Stimulated activated naive CD8-positive, alpha-beta T cell treated with anti-CD3 and anti-CD28 coated beads, Interleukin-15, amount 100 ng/mL, for 72 hours (primary cell): ENCODE measurements around the gene RNASE12.

Source experiments
- ATAC-seq: fragments of 150-1000 bp; cut with Tn5 transposase; 2 replicates; pipeline ENCODE4 v1.10.0; 2021; ENCODE audit warnings: mild to moderate bottlenecking, moderate library complexity
- DNase-seq, 2 donors: peaks; one replicate each; pipeline ENCODE4 v3.0.0; 2021 to 2022
- H3K27ac Mint-ChIP-seq, 2 donors: one replicate each; pipeline ENCODE4 v1.8.0; 2022; ENCODE audit warnings: mild to moderate bottlenecking in 2 of 2, mixed read lengths in 2 of 2, moderate library complexity in 2 of 2
- H3K27me3 Mint-ChIP-seq: one replicate; pipeline ENCODE4 v1.8.0; 2022; ENCODE audit warnings: mixed read lengths
- H3K4me1 Mint-ChIP-seq: one replicate; pipeline ENCODE4 v1.8.0; 2022; ENCODE audit warnings: mild to moderate bottlenecking, mixed read lengths
- H3K4me3 Mint-ChIP-seq, 2 donors: one replicate each; pipeline ENCODE4 v1.8.0; 2022; ENCODE audit warnings: mild to moderate bottlenecking in 2 of 2, mixed read lengths in 2 of 2, moderate library complexity in 1 of 2
- H3K9me3 Mint-ChIP-seq, 2 donors: one replicate each; pipeline ENCODE4 v1.8.0; 2022; ENCODE audit warnings: mixed read lengths in 2 of 2

The RNASE12 gene

DNA sequence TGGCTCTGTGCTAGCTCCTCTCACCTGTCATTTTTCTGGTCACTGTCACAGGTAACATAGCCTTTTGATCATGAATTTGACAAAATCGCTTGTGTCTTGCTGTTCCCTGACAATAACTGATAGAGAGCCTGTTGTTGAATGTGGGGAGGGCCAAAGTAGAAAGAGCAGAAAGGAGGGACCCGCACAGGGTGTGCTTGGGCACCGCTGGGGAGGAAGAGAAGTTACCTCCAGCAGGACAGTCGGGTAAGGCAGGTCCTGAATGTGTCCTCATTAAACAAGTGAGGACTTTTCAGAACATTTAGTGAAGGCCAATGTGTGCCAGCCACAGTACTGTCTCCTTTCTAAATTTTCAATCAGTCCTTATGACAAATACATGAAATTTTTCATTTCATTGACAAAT is at the start of gene RNASE12:
Gene RNASE12 (minus strand): TSS at position 142 of the 400 bp plus-strand sequence. CDS start 653 bp downstream, outside the sequence.
- no peak within 1 kb of the TSS for H3K27ac Mint-ChIP-seq
- H3K4me1 Mint-ChIP-seq, result no peaks in the 10 kb centered on the region
- H3K9me3 Mint-ChIP-seq, result no peaks in the 10 kb centered on the region
- DNase-seq (no peak), ATAC-seq (no peak)
- H3K27me3 Mint-ChIP-seq, result no peaks in the 10 kb centered on the region
- no peak within 1 kb of the TSS for H3K4me3 Mint-ChIP-seq

GRCh38 chr14:20632831-20633691 is 41.9 kb upstream of the RNASE12 start:
- Mint-ChIP-seq H3K9me3 (no peaks in the 10 kb centered on the region), H3K27me3 (peaks cover 42% of the 10 kb centered on the region), H3K27ac (peak overlapping the region; percentile 83 to 100), H3K4me3 (peak overlapping the region; percentile 86), H3K4me1 (peaks cover 44% of the 10 kb centered on the region)
- ATAC-seq, result peak; percentile 89
- peak; percentile 66 to 82 for DNase-seq

GRCh38 chr14:20632448-20632830 is 41.3 kb upstream of the RNASE12 start:
- ATAC-seq (peak; percentile 39), DNase-seq (peak in 1 of 2 donors; percentile 53)
- H3K27ac Mint-ChIP-seq, result peak overlapping the region; percentile 83 to 100
- H3K27me3 Mint-ChIP-seq, result peaks cover 48% of the 10 kb centered on the region
- H3K4me1 Mint-ChIP-seq, result peaks cover 50% of the 10 kb centered on the region
- H3K9me3 Mint-ChIP-seq, result no peaks in the 10 kb centered on the region
- peak overlapping the region; percentile 86 for H3K4me3 Mint-ChIP-seq

DNA sequence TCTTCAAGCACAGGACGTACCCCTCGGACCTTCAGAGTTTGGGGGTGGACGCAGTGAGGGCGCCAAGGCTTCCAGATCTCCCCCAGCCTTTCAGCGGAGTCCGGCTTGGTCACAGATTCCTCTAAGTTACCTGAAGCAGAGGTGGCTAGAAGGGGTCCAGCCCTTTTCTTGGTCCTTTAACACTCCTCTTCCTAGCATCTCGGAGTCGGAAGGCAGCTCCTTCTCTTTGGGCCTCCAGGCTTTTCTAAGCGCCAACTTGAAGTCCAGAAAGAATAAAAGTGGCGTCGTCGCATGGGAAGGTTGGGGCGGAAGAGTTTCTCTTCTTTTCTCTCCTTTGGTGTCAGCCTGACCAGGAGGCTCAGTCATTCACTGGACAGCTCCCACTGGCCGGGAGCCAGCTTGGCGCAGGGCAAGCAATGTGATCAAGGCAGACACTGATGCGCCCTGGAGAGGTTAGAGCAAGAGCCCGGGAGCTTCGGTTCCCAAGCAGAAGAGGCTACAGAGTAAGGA is 40.8 kb upstream of the RNASE12 start:
- Mint-ChIP-seq H3K4me1 (peaks cover 55% of the 10 kb centered on the region), H3K4me3 (peak overlapping the region; percentile 86), H3K9me3 (no peaks in the 10 kb centered on the region), H3K27me3 (peaks cover 53% of the 10 kb centered on the region), H3K27ac (peak overlapping the region in 1 of 2 donors; percentile 90)
- ATAC-seq, result no peak
- DNase-seq, result no peak

- H3K9me3 Mint-ChIP-seq, result no peaks in the 10 kb centered on the region
- ATAC-seq, result peak; percentile 31
- H3K27ac Mint-ChIP-seq, result peak overlapping the region; percentile 35 to 95
Observed at GRCh38 chr14:20631023-20631879, 40.1 kb upstream of the RNASE12 start.

DNA sequence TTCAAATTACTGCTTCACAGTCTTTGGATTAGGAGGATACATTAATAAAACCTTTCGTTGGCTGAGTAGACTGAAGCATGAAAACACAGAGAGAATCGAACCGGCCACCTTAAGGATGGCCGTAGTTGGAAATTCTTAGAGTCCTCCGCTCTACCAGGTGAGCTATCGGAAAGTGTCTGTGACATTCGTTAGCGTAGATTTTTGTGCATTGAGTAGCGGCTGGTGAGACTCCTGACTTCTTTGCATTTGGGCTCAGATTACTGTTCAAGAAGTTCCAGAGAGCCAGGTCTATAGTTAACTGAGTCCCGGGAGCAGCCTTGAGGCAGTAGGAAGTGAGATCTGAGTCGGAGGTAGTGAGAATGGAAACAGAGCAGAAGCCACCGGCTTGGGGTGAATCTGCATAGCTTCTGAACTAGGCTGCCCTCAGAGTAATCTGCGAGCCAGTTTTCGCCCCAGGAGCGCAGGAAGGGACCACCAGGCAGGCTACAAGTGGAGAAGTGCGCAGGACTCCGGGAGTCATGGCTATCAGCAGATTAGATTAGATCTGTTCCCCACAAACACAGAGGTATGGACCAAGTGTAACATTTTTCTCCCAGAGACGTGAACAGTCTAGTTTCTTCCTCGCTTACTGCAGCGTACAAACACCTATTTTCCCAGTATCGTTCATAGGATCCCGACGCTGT is 39.3 kb upstream of the RNASE12 start:
- Mint-ChIP-seq H3K27me3 (peaks cover 60% of the 10 kb centered on the region), H3K4me1 (peaks cover 70% of the 10 kb centered on the region), H3K27ac (peak overlapping the region in 1 of 2 donors; percentile 95), H3K9me3 (no peaks in the 10 kb centered on the region), H3K4me3 (peak overlapping the region; percentile 84 to 89)
- DNase-seq (peak; percentile 36 to 59), ATAC-seq (peak; percentile 43)

More at GRCh38 chr14:20631023-20631879, 40.1 kb upstream of the RNASE12 start:
- Mint-ChIP-seq H3K4me1 (peaks cover 62% of the 10 kb centered on the region), H3K27me3 (peaks cover 59% of the 10 kb centered on the region), H3K4me3 (peak overlapping the region; percentile 86 to 89)
- peak; percentile 47 to 63 for DNase-seq

GRCh38 chr14:20628063-20628854 is 37.1 kb upstream of the RNASE12 start:
- H3K4me1 Mint-ChIP-seq, result peaks cover 85% of the 10 kb centered on the region
- ATAC-seq (no peak), DNase-seq (no peak)
- no peak overlapping the region for H3K27ac Mint-ChIP-seq
- H3K9me3 Mint-ChIP-seq, result no peaks in the 10 kb centered on the region
- H3K4me3 Mint-ChIP-seq, result peak overlapping the region in 1 of 2 donors; percentile 2
- H3K27me3 Mint-ChIP-seq, result peaks cover 43% of the 10 kb centered on the region

GRCh38 chr14:20627346-20628027 is 36.3 kb upstream of the RNASE12 start:
- DNase-seq, result no peak
- Mint-ChIP-seq H3K4me3 (peak overlapping the region; percentile 72 to 92), H3K4me1 (peaks cover 85% of the 10 kb centered on the region), H3K27ac (no peak overlapping the region), H3K27me3 (peaks cover 45% of the 10 kb centered on the region), H3K9me3 (no peaks in the 10 kb centered on the region)
- no peak for ATAC-seq

DNA sequence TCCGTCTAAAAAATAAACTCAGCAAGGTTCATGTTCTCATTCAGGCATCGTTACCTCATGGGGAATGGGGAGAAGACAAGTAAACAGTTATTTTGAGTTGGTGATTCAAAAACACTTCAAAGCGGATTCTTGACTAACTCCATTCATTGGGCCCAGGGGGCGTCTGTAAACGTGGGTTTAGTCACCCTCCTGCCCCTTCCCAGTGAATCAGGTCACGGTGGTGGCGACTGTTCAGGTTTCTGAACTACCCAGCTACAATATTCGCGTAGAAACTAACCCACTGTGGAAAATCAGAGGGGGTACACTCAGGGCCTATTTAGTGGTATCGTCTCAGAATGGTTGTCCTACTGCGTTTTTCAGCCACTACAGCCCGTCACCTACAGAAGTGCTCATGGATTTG is 35.1 kb upstream of the RNASE12 start:
- ATAC-seq (peak; percentile 2), DNase-seq (no peak)
- Mint-ChIP-seq H3K4me3 (peak overlapping the region; percentile 72 to 92), H3K4me1 (peaks cover 85% of the 10 kb centered on the region), H3K27me3 (peaks cover 48% of the 10 kb centered on the region), H3K27ac (no peak overlapping the region), H3K9me3 (peaks cover 0 to 7% of the 10 kb centered on the region in 2 donors)

- H3K4me1 Mint-ChIP-seq, result peaks cover 74% of the 10 kb centered on the region
- H3K27me3 Mint-ChIP-seq, result peaks cover 48% of the 10 kb centered on the region
- DNase-seq (peak; percentile 42 to 57), ATAC-seq (peak; percentile 59)
- peak overlapping the region; percentile 72 to 92 for H3K4me3 Mint-ChIP-seq
- peak overlapping the region; percentile 84 to 100 for H3K27ac Mint-ChIP-seq
- H3K9me3 Mint-ChIP-seq, result peaks cover 0 to 7% of the 10 kb centered on the region in 2 donors
Observed at GRCh38 chr14:20624495-20625070, 33.4 kb upstream of the RNASE12 start.

GRCh38 chr14:20623798-20624197 is 32.6 kb upstream of the RNASE12 start:
- Mint-ChIP-seq H3K27me3 (peaks cover 45% of the 10 kb centered on the region), H3K4me3 (peak overlapping the region; percentile 72 to 92), H3K9me3 (peaks cover 0 to 7% of the 10 kb centered on the region in 2 donors), H3K4me1 (peaks cover 71% of the 10 kb centered on the region), H3K27ac (peak overlapping the region in 1 of 2 donors; percentile 77)
- DNase-seq (peak in 1 of 2 donors; percentile 38), ATAC-seq (no peak)

DNA sequence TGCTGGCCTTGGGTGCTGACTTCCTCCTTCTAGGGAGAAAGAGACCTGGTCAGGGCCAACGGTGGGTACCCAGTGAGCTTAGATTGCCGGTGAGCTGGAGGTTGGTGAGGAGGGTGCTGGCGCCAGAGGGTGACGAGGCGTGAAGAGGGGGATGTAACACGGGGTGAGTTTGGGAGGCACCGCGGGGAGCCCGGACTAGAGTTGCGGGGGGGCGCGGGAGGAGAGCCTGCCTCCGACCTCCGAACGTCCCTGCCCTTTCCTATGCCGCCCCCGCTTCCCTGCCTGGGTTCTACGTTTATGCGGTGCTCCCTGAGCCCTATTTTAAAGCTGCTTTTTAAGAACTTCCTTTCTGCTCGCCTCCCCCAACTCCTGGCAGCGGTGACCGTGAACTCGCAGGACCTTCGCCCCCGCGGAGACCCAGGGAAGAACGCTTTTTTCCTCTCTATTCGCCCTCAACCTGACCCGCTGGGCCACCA is 31.7 kb upstream of the RNASE12 start:
- Mint-ChIP-seq H3K4me1 (peaks cover 70% of the 10 kb centered on the region), H3K9me3 (peaks cover 0 to 7% of the 10 kb centered on the region in 2 donors), H3K4me3 (peak overlapping the region; percentile 72 to 92), H3K27me3 (peaks cover 36% of the 10 kb centered on the region), H3K27ac (peak overlapping the region in 1 of 2 donors; percentile 68)
- DNase-seq (no peak), ATAC-seq (no peak)

DNA sequence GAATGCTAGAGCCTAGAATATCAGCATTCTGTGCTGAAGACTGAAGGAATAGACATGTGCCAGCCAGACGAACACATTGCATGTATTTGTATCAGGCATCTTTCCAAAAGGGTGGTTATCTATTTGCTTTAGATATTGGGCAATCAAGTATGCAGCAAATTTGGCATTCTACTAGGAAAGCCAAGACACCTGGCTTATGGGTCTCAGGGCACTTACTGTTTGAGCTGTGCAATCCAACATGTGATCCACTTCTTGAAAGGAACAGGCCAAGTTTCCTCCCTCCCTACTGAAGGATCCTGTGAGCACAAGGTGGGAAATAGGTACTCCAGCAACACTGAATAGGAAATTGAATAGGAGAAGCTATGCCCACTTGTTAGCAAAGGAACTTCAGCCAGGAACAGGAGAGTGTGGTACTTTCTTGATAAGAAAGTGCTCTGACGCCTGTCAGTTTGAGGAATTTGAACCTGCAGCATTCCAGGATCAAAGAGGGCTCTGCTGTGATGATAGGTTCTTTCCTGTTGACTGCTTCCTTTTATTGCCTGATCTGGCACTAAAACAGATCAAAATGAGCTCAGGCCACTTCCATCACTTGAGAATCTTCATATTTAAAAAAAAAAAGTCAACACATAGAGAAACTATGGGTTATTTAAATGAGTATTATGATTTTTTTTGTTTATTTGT is 29.8 kb upstream of the RNASE12 start:
- Mint-ChIP-seq H3K27me3 (peaks cover 18% of the 10 kb centered on the region), H3K27ac (no peak overlapping the region), H3K4me1 (peaks cover 56% of the 10 kb centered on the region), H3K9me3 (peaks cover 0 to 7% of the 10 kb centered on the region in 2 donors), H3K4me3 (no peak overlapping the region)
- DNase-seq (no peak), ATAC-seq (no peak)
